Ectodermal cell (in vitro differentiated cells): ENCODE results near the gene ULK3.

Experiments
- H3K27ac ChIP-seq: 2 replicates; pipeline ENCODE4 v1.7.0; 2013; ENCODE audit warnings: mild to moderate bottlenecking, low read depth, low read length; ENCODE audit not compliant: insufficient read depth, poor library complexity, severe bottlenecking
- H3K27me3 ChIP-seq: 2 replicates; pipeline ENCODE4 v1.7.0; 2013; ENCODE audit warnings: mild to moderate bottlenecking, low read length; ENCODE audit not compliant: insufficient read depth, control insufficient read depth, poor library complexity, severe bottlenecking
- H3K36me3 ChIP-seq: one replicate; pipeline ENCODE4 v1.7.0; 2013; ENCODE audit warnings: low read length; ENCODE audit not compliant: control insufficient read depth, insufficient read depth
- H3K4me1 ChIP-seq: one replicate; pipeline ENCODE4 v1.7.0; 2013; ENCODE audit warnings: low read length; ENCODE audit not compliant: control insufficient read depth, insufficient read depth
- H3K4me3 ChIP-seq: 2 replicates; pipeline ENCODE4 v1.7.0; 2013; ENCODE audit warnings: low read depth, low read length, control low read depth; ENCODE audit not compliant: insufficient read depth
- H3K9me3 ChIP-seq: 2 replicates; pipeline ENCODE4 v1.7.0; 2013; ENCODE audit warnings: mild to moderate bottlenecking, low read length, moderate library complexity; ENCODE audit not compliant: control insufficient read depth
- WGBS, 2 experiments: methylation state at CpG; one replicate each; pipeline ENCODE4 v1.1.7; 2013; ENCODE audit warnings: missing lambda C conversion rate in 2 of 2; 5-methylcytosine and 5-hydroxymethylcytosine counted together

ULK3 gene

DNA sequence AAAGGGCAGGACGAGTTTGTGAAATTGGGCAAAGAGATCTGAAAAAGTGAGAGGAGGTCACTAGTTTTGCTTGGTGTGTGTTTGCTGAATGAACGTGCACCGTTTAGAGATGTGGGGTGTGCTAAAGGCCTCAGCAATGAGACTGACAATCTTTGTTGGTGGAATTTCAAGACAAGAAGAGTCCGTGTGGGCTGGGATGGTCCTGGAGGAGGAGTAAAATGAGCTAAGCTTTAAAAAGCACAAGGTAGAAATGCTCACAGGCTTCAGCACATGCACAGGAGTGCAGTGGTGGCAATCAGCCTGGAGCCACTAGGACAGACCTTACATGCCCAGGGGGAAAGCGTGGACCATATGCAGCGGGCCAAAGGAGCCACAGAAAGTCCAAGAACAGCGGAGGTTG lies 18.0 kb downstream of the ULK3 start:
- Histone ChIP-seq H3K4me3 (no peak overlapping the region), H3K36me3 (no peaks in the 10 kb centered on the region), H3K4me1 (peaks cover 15% of the 10 kb centered on the region), H3K27ac (no peak overlapping the region), H3K27me3 (peaks cover 47% of the 10 kb centered on the region), H3K9me3 (no peaks in the 10 kb centered on the region)
- 90 to 91% methylated on average over 7 of the region's 7 CpGs for WGBS, 2 experiments

DNA sequence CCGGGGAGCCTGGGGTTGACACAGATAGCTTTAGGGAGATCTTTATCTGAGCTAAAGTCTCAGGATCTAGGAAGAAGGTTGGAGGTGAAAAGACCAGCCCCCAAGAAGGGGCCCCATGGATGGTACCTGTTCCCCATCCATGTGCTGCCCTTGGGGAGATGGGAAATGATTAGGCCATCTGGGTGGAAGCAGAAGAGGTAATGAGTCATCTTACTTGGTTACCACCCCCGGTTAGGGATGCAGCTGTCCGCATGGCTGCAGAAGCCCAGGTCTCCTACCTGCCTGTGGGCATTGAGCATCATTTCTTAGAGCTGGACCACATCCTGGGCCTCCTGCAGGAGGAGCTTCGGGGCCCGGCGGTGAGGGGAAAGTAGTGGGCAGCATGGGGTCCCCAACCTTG lies 19.6 kb downstream of the ULK3 start:
- Histone ChIP-seq H3K27ac (no peak overlapping the region), H3K27me3 (peaks cover 37% of the 10 kb centered on the region), H3K4me3 (no peak overlapping the region), H3K36me3 (no peaks in the 10 kb centered on the region), H3K4me1 (peaks cover 15% of the 10 kb centered on the region), H3K9me3 (no peaks in the 10 kb centered on the region)
- 89% methylated on average over 6 of the region's 6 CpGs for WGBS, 2 experiments

GRCh38 chr15:74822233-74822632 lies 20.7 kb downstream of the ULK3 start:
- H3K27me3 ChIP-seq, result peaks cover 26% of the 10 kb centered on the region
- 81 to 85% methylated on average over 4 of the region's 4 CpGs for WGBS, 2 experiments

GRCh38 chr15:74821790-74822158 lies 21.2 kb downstream of the ULK3 start:
- Histone ChIP-seq H3K27ac (no peak overlapping the region), H3K36me3 (no peaks in the 10 kb centered on the region), H3K9me3 (no peaks in the 10 kb centered on the region), H3K4me3 (no peak overlapping the region), H3K27me3 (peaks cover 22% of the 10 kb centered on the region), H3K4me1 (peaks cover 15% of the 10 kb centered on the region)
- WGBS, 2 experiments, result 90 to 92% methylated on average over 7 of the region's 7 CpGs

More at GRCh38 chr15:74822233-74822632, 20.7 kb downstream of the ULK3 start:
- no peak overlapping the region for H3K4me3 ChIP-seq
- H3K36me3 ChIP-seq, result no peaks in the 10 kb centered on the region
- peaks cover 15% of the 10 kb centered on the region for H3K4me1 ChIP-seq
- H3K27ac ChIP-seq, result no peak overlapping the region
- no peaks in the 10 kb centered on the region for H3K9me3 ChIP-seq

GRCh38 chr15:74821091-74821789 lies 21.7 kb downstream of the ULK3 start:
- 24 to 26% methylated on average over 11 of the region's 11 CpGs for WGBS, 2 experiments
- Histone ChIP-seq H3K4me3 (no peak overlapping the region), H3K36me3 (no peaks in the 10 kb centered on the region), H3K4me1 (peaks cover 19% of the 10 kb centered on the region), H3K9me3 (no peaks in the 10 kb centered on the region), H3K27ac (peak overlapping the region; percentile 50), H3K27me3 (peaks cover 18% of the 10 kb centered on the region)

GRCh38 chr15:74820056-74820455 lies 22.9 kb downstream of the ULK3 start:
- WGBS, 2 experiments, result 94 to 95% methylated on average over 5 of the region's 5 CpGs

DNA sequence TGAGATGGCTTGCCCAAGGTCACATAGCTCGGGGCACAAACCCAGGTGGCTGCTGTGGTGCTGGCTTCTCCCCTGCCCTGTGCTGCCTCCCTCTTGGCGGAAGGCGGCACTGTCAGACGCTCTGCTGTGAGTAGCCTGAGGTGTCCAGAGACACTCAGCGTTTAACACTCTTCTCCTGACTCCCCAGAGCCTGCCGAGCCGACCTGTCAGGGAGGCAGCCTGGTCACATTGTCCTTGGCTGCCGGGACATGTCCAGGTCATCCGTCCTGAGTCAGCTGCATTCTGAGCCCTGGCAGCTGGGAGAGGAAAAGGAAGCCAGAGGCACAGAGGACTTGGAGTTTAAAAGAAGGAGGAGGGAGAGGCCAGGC lies 25.6 kb downstream of the ULK3 start:
- Histone ChIP-seq H3K4me3 (no peak overlapping the region), H3K27me3 (no peaks in the 10 kb centered on the region), H3K36me3 (no peaks in the 10 kb centered on the region), H3K4me1 (peaks cover 19% of the 10 kb centered on the region), H3K9me3 (no peaks in the 10 kb centered on the region), H3K27ac (no peak overlapping the region)
- WGBS, 2 experiments, result 59 to 63% methylated on average over 9 of the region's 9 CpGs

More at GRCh38 chr15:74820056-74820455, 22.9 kb downstream of the ULK3 start:
- H3K9me3 ChIP-seq, result no peaks in the 10 kb centered on the region
- no peak overlapping the region for H3K4me3 ChIP-seq
- peaks cover 19% of the 10 kb centered on the region for H3K4me1 ChIP-seq
- H3K36me3 ChIP-seq, result no peaks in the 10 kb centered on the region
- no peak overlapping the region for H3K27ac ChIP-seq
- H3K27me3 ChIP-seq, result peaks cover 6% of the 10 kb centered on the region

DNA sequence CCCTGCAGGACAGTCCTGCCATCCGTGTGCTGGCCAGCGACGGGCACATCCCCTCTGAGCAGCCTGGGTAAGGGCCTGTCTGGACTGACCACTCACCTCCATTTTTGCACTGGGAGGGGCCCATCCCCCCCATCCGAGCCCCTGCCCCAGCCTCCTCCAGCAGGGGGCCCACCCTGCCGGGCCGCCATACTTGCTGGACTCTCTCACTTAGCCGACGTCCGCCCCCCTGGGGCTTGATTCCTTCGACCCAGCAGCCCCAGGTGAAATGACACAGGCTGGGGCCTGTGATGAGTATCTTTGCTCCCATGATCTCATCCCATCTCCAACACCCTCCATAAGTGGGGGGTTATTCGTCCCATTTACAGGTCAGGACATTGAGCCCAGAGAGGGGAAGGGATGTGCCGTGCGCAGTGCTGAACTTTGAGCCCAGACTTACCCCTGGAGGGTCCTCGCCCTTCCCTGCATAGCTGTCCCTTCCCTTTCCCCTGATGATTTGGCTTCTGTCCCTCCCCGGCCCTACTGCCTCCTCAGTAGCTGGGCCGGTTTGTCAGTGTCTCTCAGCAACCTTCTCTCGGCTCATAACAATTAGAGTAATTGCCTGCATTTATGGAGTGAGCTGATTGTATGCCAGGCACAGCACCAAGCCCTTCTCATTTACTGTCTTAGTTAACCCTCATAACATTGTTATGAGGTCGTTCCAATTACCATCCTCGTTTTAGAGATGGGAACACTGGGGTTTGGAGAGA lies 26.2 kb downstream of the ULK3 start:
- Histone ChIP-seq H3K36me3 (no peaks in the 10 kb centered on the region), H3K27ac (no peak overlapping the region), H3K9me3 (no peaks in the 10 kb centered on the region), H3K27me3 (no peaks in the 10 kb centered on the region), H3K4me3 (no peak overlapping the region), H3K4me1 (peaks cover 19% of the 10 kb centered on the region)
- WGBS, 2 experiments, result 72% methylated on average over 19 of the region's 19 CpGs

DNA sequence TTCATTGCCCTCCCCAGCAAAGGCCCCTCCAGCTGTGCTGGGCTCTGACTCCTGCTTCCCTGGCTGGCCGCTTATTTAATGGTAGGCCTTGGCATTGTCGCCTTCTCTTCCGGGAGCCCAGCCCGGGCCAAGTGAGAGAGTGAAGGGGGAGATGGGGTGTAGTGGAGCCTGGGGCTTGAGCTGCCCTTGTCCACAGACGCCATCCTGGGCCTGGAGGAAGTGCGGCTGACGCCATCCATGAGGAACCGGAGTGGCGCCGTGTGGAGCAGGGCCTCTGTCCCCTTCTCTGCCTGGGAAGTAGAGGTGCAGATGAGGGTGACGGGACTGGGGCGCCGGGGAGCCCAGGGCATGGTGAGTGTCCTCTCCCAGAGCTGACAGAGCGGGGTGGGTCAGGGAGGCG lies 27.0 kb downstream of the ULK3 start:
- 92% methylated on average over 15 of the region's 15 CpGs for WGBS, 2 experiments
- Histone ChIP-seq H3K4me3 (no peak overlapping the region), H3K9me3 (no peaks in the 10 kb centered on the region), H3K36me3 (no peaks in the 10 kb centered on the region), H3K27me3 (no peaks in the 10 kb centered on the region), H3K27ac (no peak overlapping the region), H3K4me1 (peaks cover 10% of the 10 kb centered on the region)

- peaks cover 4% of the 10 kb centered on the region for H3K4me1 ChIP-seq
- no peaks in the 10 kb centered on the region for H3K27me3 ChIP-seq
- H3K9me3 ChIP-seq, result no peaks in the 10 kb centered on the region
- no peaks in the 10 kb centered on the region for H3K36me3 ChIP-seq
- 86 to 90% methylated on average over 10 of the region's 10 CpGs for WGBS, 2 experiments
- H3K4me3 ChIP-seq, result no peak overlapping the region
- H3K27ac ChIP-seq, result no peak overlapping the region
These were observed 27.6 kb downstream of the ULK3 start for GRCh38 chr15:74815121-74815934.
